T-helper 2 cell treated with Interferon-gamma antibody and Interleukin-4, amounts not matched to agents 100 ng/mL and 5 ng/mL, for 36 hours (primary cell): ENCODE results near the gene INF2. TPM values are rescaled to one million over a fixed set of nuclear protein-coding genes. Genes with fewer than 3 reads are reported as not detected.
"Not testable (repeated sequence)": the region's sequence is repeated elsewhere in the genome, so short reads cannot be mapped to it uniquely, and the experiment has no call there.

Experiments
- intact Hi-C: fragments of 100-400 bp; cut with micrococcal nuclease; formaldehyde crosslinking; loops from one replicate; pipeline ENCODE4 v1.15.1; 2023
- total RNA-seq: library from RNA; stranded (reverse); gene quantifications from 2 replicates; pipeline ENCODE4 v1.2.3, GENCODE V29; 2022

The INF2 gene
- total RNA-seq, 1 donor from 2014 or later = 169 TPM

- intact Hi-C loops = no loop called here
Observed at GRCh38 chr14:104717646-104718045, 28.2 kb downstream of the INF2 start.

DNA sequence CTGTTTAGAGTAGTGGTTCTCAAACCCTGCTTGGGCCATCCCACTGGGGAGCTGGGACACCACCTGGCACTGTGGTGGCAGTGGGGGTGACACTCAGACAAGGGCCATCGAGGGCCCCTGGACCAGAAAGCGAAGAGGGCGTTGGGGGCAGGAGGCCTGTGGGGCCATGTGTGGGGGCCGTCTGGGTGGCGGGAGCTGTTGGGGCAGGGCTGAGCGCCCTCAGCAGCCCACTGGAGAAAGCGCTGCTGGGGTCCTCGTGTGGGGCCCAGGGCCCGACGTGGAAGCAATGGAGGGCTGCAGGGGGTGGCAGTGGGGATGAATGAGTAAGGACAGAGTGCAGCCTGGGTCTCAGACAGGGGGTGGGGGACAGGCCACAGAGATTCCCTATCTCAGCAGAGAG is 28.7 kb downstream of the INF2 start:
- intact Hi-C loops = no loop called here

DNA sequence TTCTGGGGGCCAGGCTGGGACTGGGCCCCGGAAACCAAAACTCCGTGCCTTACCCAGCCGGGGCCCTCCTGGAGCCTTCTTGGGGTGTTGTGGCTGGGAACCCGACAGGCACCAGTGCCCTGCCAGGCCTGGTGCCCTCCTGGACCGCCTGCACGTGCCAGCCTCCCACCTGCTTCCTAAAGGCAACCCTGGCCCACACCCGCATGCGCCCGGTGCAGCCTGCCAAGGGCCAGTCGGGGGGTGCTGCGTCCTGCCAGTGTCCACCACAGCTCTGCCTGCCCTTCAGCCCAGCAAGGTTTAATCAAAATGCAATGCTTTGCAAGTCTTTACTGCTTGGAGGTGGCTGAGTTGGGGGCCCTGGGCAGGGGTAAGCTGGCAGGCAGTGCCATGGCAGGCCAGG is 29.5 kb downstream of the INF2 start:
- intact Hi-C loops = no loop called here

DNA sequence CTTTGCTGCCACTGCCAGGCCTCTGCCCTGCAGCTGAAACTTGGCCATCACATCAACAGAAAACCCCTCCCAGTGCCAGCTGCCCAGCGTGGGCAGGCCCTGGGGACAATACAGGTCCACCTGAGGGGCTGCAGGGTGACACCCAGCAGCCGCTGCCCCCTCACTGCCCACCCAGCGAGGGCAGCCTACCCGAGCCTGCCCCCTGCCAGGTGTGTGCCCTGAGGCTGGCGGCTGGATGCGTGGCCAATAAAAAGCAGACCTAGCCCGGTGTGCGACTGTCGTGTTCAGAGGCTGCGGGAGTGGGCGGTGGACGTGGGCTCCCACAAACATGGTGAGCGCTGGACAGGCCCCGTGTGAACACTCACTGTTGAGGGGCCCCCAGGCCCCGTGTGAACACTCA is 29.9 kb downstream of the INF2 start:
- intact Hi-C loops = no loop called here

DNA sequence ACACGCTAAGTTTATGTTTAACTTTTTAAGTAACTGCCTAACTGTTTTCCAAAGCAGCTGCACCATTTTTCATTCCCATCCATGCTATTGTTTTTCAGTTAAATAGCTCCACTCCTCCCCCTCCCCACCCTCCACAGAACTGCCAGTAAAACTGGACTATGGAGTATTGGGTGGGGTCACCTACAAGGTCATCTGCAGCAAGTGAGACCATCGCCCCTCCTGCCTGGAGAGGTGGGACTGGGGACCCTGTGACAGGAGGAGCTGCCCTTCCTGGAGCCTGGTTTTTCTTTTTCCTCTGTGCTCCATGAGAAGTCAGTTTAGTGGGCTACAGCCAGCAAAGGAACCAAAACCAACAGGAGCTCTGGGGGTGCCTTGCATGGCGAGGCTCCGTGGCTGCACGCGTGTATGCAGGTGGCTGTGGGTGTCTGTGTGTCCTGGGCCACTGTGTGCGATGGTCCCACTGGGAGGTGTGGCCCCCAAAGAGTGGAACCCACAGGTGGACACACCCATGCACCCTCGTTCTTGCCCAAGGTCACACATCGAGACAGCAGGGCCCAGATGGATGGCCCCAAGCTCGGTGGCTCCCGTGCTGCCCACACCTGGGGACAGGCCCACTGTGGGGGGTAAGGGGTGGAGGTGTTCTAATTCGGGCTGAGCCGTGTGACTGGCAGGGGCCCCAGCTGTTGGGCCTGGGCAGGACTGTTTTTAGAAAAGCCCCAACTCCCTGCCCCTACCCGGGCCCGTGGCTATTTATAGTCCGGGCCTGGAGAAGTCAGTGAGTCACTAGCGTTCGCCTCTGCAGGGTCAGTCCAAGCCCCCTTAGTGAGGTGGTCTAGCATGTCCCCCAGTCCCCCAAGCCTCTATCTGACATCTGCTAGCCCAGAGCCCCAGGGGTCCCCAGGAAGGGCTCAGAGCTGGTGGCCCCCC is 32.4 kb downstream of the INF2 start:
- intact Hi-C loops = no loop called here

DNA sequence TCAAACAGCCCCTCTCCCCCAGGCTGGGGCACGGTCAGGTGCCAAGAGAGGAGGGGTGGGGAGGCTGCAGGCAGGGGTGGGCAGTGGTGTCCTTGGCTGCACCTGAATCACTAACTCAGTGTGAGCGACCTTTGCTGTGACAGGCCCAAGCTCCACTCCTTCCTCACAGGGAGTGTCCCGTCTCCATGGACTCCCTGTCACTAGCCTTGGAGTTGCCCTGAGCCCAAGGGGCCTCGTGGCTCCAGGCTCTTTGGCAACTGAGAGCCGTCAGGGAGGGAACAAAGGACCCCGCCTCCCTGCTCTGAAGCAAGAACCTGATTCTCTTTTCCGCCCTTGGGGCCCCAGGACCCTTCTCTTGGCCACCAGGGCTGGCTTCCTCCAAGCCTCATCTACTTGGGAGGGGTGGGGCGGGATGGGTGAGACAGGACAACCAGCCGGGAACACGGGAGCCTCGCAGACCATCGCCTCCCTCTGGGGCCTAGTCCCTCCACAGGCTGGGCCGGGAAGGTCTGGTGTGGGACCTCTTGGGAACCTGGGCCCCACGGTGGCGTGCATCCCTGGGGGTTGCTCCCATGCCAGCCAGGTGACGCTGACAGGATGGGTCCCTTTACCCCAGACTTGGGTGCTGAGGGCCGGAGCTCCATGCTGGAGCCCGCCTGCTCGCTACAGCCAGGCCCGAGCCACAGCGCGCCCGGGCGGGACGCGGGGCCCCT is 33.7 kb downstream of the INF2 start:
- intact Hi-C loops = no loop called here

DNA sequence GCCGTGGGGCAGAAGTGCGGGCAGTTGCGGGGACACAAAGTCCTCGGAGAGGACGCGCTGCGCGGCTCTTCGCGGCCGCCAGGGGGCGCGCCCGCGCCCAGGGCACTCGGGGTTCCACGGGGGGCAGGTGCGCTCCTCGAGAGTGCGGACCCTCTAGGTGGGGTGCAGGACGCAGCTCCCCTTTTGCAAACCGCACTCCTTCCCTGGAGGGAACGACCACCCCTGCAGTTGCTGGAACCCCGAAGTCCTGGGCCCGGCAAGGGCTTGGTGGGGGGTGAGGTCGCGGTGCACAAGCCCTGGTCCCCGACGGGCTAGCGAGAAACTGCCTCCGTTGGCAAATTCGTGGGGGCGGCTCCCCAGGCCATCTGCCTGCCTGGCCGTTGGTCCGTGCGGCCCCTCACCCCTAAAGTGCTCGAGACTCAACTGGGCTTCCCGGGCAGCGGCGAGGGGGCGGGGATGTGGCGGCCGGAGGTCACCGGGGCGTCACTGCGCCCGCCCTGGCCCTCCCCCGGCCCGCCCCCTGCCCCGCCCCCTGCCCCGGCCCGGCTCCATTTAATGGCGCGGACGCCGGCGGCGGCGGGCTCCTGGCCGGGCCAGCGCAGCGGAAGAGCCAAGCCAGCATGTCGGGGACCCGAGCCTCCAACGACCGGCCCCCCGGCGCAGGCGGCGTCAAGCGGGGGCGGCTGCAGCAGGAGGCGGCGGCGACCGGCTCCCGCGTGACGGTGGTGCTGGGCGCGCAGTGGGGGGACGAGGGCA is 34.4 kb downstream of the INF2 start, which contains the start of gene ADSS1:
ADSS1 (plus strand) TSS at position 579 of the 756 bp plus-strand sequence; CDS start at position 621, 42 bp downstream.
- intact Hi-C loops = loop anchor here (2.0 kb wide), 1 partner anchor 29 kb away; the partner anchor contains the start of gene SIVA1

DNA sequence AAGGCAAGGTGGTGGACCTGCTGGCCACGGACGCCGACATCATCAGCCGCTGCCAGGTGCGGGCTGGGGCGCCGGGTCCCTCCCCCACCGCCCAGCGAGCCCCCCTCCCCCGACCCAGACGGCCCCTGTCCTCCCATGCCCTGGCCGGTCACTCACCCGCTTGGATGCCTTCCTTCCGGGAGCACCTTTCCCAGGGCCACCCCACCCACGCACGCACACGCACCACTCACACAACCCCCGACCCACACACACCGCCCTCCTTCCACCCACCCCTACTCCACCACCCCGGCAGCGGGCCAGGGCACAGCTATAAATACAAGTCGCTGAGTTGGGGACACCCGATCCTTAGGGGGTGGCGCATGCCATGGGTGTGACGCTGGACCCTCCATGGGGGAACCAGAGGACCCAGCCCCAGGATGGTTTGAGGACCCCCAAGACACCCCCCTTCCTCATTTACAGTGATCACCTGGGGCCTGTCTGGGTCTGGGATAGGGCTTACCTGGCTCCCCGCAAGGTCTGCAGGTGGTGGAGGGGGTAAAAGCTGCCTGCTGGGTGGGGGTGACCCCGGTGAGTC is 35.1 kb downstream of the INF2 start:
- intact Hi-C loops = loop anchor here (2.0 kb wide), 1 partner anchor 28 kb away; the partner anchor contains the start of gene SIVA1

GRCh38 chr14:104724981-104725771 is 35.8 kb downstream of the INF2 start:
- intact Hi-C loops = loop anchor here (2.0 kb wide), 1 partner anchor 28 kb away; the partner anchor contains the start of gene SIVA1

DNA sequence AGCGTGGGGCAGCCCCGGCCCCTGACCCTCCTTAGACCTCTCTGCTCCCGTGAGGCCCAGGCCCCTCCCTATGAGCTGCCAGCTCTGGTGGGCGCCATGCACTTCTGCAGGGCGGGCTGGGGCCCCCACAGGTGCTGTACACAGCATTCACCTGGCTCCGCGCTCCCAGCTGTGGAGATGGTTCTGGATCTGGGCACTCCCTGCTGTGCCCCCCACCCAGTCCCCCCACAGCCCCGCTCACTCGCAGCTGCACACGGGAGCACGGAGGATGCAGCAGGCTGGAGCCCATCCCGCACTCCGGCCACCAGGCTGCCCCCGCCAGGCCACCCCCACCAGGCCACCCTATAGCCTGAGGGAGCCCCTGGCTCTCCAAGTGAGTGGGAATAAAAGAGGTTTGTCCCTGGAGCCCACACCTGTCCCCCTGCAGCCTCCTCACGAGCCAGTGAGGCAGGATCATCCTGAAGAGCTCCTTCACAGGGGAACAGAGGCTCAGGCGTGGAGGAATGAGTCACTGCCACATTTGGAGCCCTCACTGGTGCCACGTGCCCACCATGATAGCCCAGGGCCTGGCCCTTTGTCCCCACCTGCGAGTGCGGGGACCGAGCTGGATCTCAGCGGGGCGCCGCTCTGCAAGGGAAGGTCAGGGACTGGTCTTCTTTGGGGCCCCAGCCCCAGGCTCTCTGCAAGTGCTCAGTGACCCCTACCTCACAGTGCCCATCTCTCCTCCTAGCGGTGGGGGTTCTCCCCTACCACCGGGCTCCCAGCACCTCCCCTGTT is 36.5 kb downstream of the INF2 start:
- intact Hi-C loops = loop anchor here (2.0 kb wide), 1 partner anchor 27 kb away; the partner anchor contains the start of gene SIVA1

DNA sequence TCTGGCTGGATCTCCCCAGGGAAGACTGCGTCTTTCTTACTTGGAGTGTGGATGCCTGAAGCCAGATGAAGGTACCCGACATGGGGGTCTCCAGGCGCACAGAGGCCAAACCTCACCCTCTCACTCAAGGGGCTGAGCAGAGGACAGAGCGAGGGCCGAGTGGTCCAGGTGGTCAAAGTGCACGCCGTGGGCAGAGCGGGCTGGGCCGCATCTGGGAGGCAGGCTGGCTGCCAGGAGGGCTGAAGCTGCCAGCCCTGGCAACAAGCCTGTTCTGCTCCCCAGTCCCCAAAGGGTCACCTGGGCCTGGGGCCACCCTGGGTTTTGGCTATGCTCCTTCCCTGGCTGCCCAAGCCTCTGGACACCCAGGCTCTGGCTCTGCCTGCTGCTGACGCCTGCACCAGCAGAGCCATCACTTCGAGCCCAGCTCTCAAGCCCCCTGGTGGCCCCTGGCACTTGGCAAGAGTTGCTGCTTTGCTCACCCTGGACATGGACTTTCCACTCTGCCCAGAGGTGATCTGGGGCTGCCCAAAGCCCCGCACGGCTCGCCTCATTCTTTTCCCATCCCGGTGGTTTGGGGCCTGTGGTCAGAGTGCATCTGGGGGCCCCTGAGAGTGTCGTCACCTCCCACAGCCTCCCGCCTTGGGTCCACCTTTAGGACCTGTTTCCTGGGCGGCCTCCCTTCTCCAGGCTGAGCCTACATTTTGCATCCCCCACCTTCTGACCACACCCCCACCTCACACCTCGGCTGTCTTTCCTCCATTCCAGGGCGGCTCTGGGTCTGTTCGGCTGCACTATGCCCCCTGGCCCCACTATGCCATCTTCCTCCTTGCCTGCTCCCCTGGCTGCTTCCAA is 37.4 kb downstream of the INF2 start:
- intact Hi-C loops = no loop called here

GRCh38 chr14:104728631-104729030 is 39.2 kb downstream of the INF2 start:
- intact Hi-C loops = no loop called here

DNA sequence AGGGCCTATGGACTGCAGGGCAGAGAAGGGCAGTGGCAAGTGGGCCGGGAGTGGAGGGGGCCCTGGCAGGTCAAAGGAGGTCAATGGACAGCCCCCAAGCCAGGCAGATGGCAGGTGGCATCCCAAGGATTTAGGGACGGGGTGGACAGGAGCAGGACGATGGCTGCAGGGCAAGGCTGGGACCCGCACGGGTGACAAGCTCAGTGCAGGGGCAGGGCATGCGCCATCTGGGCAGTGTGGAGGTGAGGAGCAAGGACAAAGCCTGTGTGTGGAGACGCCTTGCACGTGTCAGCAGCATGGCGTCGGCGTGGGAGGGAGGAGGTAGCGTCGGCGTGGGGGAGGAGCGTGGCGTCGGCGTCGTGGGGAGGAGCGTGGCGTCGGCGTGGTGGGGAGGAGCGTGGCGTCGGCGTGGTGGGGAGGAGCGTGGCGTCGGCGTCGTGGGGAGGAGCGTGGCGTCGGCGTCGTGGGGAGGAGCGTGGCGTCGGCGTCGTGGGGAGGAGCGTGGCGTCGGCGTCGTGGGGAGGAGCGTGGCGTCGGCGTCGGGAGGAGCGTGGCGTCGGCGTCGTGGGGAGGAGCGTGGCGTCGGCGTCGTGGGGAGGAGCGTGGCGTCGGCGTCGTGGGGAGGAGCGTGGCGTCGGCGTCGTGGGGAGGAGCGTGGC is 39.9 kb downstream of the INF2 start:
- intact Hi-C loops = not testable (repeated sequence)

DNA sequence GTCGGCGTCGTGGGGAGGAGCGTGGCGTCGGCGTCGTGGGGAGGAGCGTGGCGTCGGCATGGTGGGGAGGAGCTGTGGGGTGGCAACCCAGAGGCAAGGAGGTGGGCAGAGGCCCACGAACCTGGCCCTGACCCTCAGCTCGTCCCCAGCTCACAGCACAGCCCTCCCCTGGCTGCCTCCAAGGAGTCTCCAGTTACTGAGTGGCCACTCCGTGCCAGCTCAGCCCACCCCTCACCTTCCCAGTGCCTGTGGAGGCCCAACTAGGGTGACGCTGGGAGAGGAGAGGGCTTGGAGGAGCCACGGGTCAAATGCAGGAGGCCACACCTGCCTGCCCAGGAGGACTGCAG is 40.4 kb downstream of the INF2 start:
- intact Hi-C loops = no loop called here

- intact Hi-C loops = no loop called here
Observed at GRCh38 chr14:104730487-104730886, 41.1 kb downstream of the INF2 start.

GRCh38 chr14:104731320-104732294 is 42.2 kb downstream of the INF2 start:
- intact Hi-C loops = no loop called here

DNA sequence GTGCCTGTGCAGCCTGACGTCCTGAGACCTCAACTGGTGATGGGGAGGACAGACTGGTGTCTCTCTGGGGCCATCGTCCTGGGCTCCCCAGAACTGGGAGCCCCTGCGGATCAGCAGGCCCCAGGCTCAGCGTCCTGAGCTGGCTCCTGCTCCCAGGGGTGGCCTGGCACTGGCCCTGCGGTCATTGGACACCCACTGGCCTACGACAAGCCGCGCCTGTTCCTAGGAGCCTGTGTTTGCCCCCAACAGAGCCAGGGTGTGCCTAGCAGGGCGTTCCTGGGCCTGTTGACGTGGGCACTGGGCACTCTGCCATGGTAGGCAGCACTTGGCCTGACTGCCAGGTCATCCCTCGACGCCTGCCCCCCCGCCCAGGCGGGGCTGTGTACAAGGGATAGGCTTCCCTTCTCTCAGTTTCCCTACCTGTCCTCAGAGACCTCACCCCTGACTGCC is 43.0 kb downstream of the INF2 start:
- intact Hi-C loops = no loop called here
